Measurements from ENCODE around the gene FBLN1. TPM values are rescaled to one million over a fixed set of nuclear protein-coding genes. Genes with fewer than 3 reads are reported as not detected.

The FBLN1 gene
- polyA plus RNA-seq, 1 experiment = 1,033 TPM

DNA sequence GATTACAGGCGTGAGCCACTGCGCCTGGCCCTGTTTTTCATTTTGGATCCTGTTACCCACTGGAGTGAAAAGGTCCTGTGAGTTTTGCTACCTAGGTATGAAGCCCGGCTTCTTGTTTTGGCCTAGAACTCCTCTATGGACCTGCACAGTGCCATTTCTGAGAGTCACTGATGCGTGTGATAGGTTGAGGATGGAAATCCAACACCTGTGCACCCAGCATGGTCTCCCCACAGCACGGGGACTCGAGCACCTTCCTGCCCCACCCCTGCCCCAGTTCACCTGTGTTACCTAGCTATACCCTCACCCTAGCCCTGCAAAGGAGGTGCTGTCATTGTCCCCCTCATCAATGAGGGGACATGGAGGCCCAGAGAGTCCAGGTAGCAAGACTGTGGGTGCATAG, 5.1 kb downstream of the FBLN1 start:
- POLR2A ChIA-PET = interaction anchor here (0.6 kb wide), 1 partner anchor 38 kb away, joined by 7 read pairs; no protein-coding TSS in a partner anchor
- peaks cover 46% of the 10 kb centered on the region for H3K36me3 ChIP-seq (ENCODE audit: control insufficient read depth, insufficient read depth, low read length)
- TF ChIP-seq, protein P1, sequence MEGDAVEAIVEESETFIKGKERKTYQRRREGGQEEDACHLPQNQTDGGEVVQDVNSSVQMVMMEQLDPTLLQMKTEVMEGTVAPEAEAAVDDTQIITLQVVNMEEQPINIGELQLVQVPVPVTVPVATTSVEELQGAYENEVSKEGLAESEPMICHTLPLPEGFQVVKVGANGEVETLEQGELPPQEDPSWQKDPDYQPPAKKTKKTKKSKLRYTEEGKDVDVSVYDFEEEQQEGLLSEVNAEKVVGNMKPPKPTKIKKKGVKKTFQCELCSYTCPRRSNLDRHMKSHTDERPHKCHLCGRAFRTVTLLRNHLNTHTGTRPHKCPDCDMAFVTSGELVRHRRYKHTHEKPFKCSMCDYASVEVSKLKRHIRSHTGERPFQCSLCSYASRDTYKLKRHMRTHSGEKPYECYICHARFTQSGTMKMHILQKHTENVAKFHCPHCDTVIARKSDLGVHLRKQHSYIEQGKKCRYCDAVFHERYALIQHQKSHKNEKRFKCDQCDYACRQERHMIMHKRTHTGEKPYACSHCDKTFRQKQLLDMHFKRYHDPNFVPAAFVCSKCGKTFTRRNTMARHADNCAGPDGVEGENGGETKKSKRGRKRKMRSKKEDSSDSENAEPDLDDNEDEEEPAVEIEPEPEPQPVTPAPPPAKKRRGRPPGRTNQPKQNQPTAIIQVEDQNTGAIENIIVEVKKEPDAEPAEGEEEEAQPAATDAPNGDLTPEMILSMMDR (IDR thresholded peaks at IDR 0.05; ENCODE audit: insufficient read depth, low read depth, low read length) = no peak
- H3K27me3 ChIP-seq (ENCODE audit: control insufficient read depth, insufficient read depth, low read length) = no peaks in the 10 kb centered on the region
- H3K4me3 ChIP-seq (ENCODE audit: low read depth, low read length) = no peak overlapping the region; the same call in 1 of the 2 replicates
- no peak for DNase-seq (ENCODE audit: low read depth)
- CTCF ChIA-PET = interaction anchor here (6.6 kb wide), 1 partner anchor 44 kb away, joined by 46 read pairs; no protein-coding TSS in a partner anchor

- CTCF ChIA-PET = interaction anchor here (0.7 to 6.6 kb wide), 3 partner anchors 11 to 43 kb away, joined by 3 to 46 read pairs (median 3); no protein-coding TSS in a partner anchor
- H3K4me3 ChIP-seq (ENCODE audit: low read depth, low read length) = peak overlapping the region; percentile 28
- POLR2A ChIA-PET = no interaction called here
These were observed 6.1 kb downstream of the FBLN1 start for GRCh38 chr22:45508814-45509213.

DNA sequence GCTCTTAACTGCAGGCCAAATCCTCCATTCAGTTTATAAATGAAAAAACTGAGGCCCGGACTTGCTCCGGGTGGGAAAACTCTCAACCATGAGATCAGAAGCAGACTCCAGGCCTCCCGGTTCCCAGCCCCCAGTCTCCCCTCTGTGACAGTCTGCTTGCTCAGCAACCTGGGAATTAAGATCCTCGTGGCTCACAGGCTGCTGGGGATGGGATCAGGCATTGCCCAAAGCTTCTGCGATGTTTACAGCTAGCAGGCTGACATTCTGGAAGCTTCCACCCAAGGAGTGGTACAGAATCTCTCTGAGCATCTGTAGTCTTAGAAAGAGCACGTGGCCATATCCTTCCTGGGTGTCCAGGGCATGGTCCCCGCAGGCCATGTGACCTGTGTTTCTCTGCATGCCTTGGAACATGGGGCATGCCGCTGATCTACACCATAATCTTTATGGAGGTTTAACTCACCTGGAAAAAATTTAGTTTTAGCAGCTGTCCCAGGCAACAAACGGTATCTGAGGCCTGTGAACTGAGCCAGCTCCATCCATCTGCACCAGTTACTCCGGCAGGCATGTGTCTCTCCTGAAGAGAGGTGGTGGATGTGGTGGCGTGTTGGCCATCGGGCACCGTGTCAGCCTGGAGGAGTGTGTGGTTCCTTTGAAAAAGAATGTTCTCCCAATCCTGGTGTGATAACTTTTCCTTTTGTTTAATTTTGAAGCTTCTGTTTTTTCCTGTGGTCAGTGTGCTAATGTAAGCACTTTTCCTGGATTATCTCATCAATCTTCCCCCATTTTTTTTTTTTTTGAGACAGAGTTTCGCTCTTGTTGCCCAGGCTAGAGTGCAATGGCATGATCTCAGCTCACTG, 7.9 kb downstream of the FBLN1 start:
- TF ChIP-seq, protein P1 (IDR thresholded peaks at IDR 0.05; ENCODE audit: insufficient read depth, low read depth, low read length) = no peak
- no peak overlapping the region for H3K4me3 ChIP-seq (ENCODE audit: low read depth, low read length)
- DNase-seq (ENCODE audit: low read depth) = no peak
- H3K27me3 ChIP-seq (ENCODE audit: control insufficient read depth, insufficient read depth, low read length) = no peaks in the 10 kb centered on the region
- ChIA-PET CTCF (interaction anchor here (0.9 to 2.0 kb wide), 2 partner anchors 16 to 39 kb away, joined by 4 to 5 read pairs; no protein-coding TSS in a partner anchor), POLR2A (interaction anchor here (0.6 kb wide), 2 partner anchors 26 to 204 kb away, joined by 3 read pairs; no protein-coding TSS in a partner anchor)
- H3K36me3 ChIP-seq (ENCODE audit: control insufficient read depth, insufficient read depth, low read length) = peaks cover 47% of the 10 kb centered on the region

More at GRCh38 chr22:45508814-45509213, 6.1 kb downstream of the FBLN1 start:
- DNase-seq (ENCODE audit: low read depth) = no peak
- TF ChIP-seq, protein P1 (IDR thresholded peaks at IDR 0.05; ENCODE audit: insufficient read depth, low read depth, low read length) = no peak
- no peaks in the 10 kb centered on the region for H3K27me3 ChIP-seq (ENCODE audit: control insufficient read depth, insufficient read depth, low read length)
- H3K36me3 ChIP-seq (ENCODE audit: control insufficient read depth, insufficient read depth, low read length) = peaks cover 44% of the 10 kb centered on the region

- POLR2A ChIA-PET = interaction anchor here (0.6 kb wide), 1 partner anchor 20 kb away, joined by 3 read pairs; no protein-coding TSS in a partner anchor
- TF ChIP-seq, protein P1 (IDR thresholded peaks at IDR 0.05; ENCODE audit: insufficient read depth, low read depth, low read length) = no peak
- Histone ChIP-seq H3K4me3 (ENCODE audit: low read depth, low read length) (no peak overlapping the region), H3K27me3 (ENCODE audit: control insufficient read depth, insufficient read depth, low read length) (no peaks in the 10 kb centered on the region), H3K36me3 (ENCODE audit: control insufficient read depth, insufficient read depth, low read length) (peaks cover 50% of the 10 kb centered on the region)
- CTCF ChIA-PET = interaction anchor here (0.7 to 5.7 kb wide), 6 partner anchors 7 to 70 kb away, joined by 3 to 19 read pairs (median 4); no protein-coding TSS in a partner anchor
- peak; percentile 72 for DNase-seq (ENCODE audit: low read depth)
These were observed 9.2 kb downstream of the FBLN1 start for GRCh38 chr22:45511847-45512261.

- ChIA-PET CTCF (interaction anchor here (0.7 to 5.7 kb wide), 6 partner anchors 7 to 71 kb away, joined by 3 to 19 read pairs (median 4); no protein-coding TSS in a partner anchor), POLR2A (no interaction called here)
- H3K4me3 ChIP-seq (ENCODE audit: low read depth, low read length) = no peak overlapping the region
- no peaks in the 10 kb centered on the region for H3K27me3 ChIP-seq (ENCODE audit: control insufficient read depth, insufficient read depth, low read length)
- TF ChIP-seq, protein P1 (IDR thresholded peaks at IDR 0.05; ENCODE audit: insufficient read depth, low read depth, low read length) = peak; percentile 13; the same call in 1 of the 2 replicates
- no peak for DNase-seq (ENCODE audit: low read depth)
- peaks cover 51% of the 10 kb centered on the region for H3K36me3 ChIP-seq (ENCODE audit: control insufficient read depth, insufficient read depth, low read length)
These were observed 9.7 kb downstream of the FBLN1 start for GRCh38 chr22:45512363-45512762.

Measured in BJ (cell line).